Activated CD8-positive, alpha-beta memory T cell treated with anti-CD3 and anti-CD28 coated beads, Interleukin-2, amount 50 U/mL, for 4 hours (primary cell): ENCODE results near the gene AMPD3.

ENCODE experiments used
- DNase-seq: peaks from one replicate; pipeline ENCODE4 v3.0.0-alpha.2; 2020

AMPD3 gene

GRCh38 chr11:10490032-10490397, 35.0 kb downstream of the AMPD3 start:
- DNase-seq = no peak

DNA sequence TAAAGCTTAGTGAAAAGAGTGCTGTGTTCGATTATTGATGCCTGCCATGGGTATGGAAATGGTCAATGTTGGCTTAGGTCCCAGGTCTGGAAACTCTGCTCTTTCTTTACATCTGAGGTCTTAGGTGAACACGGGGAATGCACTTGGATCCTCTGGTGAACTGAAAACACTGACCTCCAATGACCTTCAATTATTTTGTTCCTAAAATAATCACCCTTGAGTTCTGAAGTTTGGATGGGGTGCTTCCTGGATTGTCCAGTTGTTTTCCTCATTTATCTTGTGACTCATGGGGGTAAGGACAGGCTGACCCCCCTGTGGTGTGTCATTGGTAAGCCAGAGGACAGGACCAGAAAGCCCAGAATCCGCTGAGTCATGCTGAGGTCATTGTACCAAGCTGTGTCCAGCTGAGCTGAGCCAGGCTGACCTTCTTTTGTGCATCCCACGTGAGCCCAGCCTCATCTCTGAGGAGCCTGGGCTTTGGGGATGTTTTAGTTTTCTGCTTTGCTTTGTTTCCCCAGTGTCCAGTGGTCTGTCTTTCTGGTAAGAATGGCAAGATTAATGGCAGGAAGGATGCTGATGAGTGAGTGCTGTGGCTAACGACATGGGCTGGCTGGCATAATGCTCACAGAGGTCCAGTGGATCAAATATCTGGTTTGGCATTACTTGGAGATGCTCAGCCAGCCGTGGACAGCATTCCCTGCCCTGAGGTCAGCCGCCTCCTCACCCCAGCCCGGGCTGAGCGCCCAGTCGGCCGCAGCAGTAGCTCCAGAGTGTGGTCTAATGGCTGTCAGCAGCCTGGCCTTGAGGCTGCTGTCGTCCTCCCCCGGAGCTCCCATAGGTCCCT, 35.6 kb downstream of the AMPD3 start:
- no peak for DNase-seq

GRCh38 chr11:10492084-10492483, 37.0 kb downstream of the AMPD3 start:
- DNase-seq = no peak

GRCh38 chr11:10493041-10493663, 38.1 kb downstream of the AMPD3 start:
- DNase-seq = no peak

DNA sequence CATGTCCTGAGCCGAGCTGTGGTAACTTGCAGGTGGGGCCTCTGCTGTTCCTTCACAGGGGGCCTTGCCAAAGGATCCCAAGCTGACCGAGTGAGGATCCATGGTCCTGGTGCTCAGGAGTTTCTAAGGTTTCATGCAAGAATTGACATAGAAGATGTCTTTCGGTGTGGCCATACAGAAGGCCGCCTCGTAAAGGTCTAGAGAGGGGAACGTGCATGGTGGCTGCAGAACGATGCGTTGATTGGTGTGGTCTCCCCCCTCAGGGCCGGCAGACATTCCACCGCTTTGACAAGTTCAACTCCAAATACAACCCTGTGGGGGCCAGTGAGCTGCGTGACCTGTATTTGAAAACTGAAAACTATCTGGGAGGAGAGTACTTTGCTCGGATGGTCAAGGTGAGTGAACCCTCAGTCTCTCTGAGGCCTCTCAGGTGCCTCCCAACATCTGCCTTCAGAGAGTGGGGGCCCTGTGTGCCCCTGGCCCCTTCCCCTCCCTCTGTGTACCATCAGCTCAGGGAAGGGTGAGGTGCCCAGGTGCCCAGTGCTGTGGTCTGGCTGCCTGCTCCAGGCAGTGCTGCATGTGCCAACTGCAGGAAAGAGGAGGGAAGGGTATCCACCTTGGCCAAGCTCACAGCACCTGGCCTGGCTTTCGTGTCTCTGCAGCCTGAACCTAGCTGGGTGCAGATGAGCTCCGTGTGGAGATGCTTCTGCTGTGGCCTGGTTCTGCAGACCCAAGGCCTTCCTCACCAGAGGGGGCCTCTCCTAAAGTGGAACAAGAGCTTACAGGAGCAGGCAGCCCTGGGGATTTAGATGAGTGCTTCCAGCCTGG, 39.8 kb downstream of the AMPD3 start:
- no peak for DNase-seq

DNA sequence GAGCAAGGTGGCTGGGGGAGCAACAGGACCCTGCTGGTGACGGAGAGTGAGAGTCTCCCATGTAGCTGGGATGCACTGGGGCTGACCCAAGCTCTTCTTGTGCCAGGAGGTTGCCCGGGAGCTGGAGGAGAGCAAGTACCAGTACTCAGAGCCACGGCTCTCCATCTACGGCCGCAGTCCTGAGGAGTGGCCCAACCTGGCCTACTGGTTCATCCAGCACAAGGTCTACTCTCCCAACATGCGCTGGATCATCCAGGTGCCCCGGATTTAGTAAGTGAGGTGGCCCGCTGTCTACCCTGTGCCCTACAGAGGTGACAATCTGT, 40.4 kb downstream of the AMPD3 start:
- DNase-seq = no peak

DNA sequence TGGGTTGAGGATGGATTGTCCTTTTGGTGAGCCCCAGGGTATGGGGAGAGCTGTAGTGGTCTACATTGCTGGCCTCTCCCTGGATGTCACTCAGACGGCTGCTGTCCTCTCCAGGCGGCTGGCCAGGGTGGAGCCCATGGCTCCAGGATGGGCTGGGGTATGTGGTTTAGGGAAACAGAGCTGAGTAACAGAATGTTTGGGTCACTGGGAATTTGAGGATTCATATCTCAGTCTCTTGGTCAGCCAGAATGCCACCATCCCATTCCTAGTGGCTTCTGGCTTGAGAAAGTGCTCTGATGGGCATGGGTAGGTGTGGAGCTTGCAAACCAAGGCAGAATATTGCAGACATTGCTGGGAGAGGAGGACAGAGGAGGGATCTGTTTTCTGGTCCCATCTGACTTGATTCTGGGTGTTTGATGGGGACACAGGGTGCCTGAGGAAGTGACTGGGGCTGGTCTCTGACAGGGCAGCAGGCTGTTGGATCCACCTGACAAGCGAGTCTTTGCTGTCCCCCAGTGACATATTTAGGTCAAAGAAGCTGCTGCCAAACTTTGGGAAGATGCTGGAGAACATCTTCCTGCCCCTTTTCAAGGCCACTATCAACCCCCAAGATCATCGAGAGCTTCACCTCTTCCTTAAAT, 41.4 kb downstream of the AMPD3 start:
- no peak for DNase-seq

GRCh38 chr11:10497371-10498021, 42.4 kb downstream of the AMPD3 start:
- DNase-seq = no peak

DNA sequence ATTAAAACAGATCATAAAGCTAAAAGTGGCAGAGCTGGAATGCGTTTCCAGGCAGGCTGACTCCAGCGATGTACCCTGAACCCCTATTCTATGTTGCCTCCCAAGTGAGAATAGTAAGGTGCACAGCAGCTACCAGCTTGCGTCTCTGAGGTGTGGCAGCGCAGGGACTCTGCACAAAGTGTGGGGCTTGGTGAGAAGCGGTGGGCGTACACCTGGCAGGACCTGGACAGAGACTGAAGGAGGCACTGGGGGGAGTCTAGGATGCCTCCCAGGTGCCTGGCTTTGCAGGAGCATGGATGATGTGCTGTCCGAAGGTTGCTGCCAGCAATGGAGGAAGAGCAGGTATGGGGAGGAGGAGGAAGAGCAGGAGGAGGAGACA, 42.9 kb downstream of the AMPD3 start:
- DNase-seq = no peak

- no peak for DNase-seq
These were observed 43.6 kb downstream of the AMPD3 start for GRCh38 chr11:10498426-10499250.

DNA sequence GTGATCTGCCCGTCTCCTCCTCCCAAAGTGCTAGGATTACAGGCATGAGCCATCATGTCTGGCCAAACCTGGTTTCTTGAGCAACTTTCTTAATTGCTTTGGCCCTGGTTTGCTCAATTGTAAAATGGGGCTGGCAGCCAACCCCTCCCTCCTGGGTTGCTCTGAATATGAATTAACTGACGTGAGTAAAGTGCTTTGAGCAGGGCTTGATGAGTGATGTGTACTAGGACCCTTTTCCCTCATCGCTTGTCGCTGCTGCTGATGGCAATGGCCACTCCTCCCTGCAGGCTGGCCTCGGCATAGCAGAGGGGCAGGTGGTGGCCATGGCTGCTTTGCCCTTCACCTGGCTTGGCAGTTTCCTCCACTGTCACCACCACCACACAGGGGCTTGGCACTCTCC, 44.4 kb downstream of the AMPD3 start:
- no peak for DNase-seq

- no peak for DNase-seq
These were observed 45.0 kb downstream of the AMPD3 start for GRCh38 chr11:10499874-10500601.

DNA sequence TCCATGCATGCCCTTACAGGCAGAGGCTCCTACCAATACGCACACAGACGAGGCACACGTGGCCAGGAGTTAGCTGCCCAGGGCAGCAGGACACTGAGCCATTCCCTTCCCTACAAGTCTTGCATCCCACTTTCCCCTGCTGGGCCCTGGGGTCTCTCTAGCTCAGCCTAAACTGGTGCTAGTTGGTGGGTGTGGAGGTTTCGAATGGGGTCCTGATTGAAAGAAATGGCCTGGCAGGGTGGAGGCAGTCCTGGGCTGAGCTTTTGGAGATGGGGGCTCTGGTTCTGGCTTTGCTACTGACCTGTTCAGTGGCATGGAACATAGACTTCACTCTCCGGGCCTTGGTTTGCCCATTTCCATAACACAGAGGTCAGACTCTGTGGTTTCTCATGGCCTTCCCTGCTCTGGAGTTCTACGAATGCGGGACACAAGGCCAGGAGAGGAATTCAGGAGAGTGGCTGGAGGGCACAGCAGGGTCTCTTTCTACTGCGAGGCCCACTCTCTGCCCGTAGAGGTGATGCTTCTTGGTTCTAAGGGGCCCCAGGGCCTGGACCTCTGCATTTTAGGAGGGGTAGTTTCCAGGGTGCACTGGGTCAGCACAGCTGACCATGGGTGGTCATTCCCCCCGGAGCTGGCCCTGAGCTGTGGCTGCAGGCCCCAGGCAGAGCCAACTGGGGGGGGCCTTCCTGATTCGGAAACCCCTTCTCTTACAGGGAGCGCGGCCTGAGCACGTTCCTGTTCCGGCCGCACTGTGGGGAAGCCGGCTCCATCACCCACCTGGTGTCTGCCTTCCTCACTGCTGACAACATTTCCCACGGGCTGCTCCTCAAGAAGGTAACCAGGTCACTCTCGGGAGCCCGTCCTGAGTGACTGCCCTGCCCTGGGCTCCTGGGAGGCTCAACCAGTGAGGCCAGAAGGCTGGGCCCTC, 46.0 kb downstream of the AMPD3 start:
- no peak for DNase-seq

- DNase-seq = no peak
These were observed 47.1 kb downstream of the AMPD3 start for GRCh38 chr11:10502065-10502680.

DNA sequence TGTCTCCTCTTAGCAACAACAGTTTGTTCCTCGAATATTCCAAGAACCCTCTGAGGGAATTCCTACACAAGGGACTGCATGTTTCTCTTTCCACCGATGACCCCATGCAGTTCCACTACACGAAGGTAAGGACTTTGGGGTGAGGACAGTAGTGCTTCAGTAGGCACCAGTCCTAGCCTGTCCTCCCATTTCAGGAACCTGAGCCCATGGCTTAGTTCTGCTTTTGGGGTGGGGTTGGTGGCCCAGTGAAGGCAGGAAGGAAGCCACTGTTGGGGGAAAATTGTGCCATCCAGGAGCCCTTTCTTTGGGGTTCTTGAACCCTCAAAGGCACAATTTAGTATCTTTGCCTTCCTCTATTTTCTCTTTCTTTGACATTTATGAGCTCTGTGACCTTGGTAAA, 47.7 kb downstream of the AMPD3 start:
- no peak for DNase-seq

DNA sequence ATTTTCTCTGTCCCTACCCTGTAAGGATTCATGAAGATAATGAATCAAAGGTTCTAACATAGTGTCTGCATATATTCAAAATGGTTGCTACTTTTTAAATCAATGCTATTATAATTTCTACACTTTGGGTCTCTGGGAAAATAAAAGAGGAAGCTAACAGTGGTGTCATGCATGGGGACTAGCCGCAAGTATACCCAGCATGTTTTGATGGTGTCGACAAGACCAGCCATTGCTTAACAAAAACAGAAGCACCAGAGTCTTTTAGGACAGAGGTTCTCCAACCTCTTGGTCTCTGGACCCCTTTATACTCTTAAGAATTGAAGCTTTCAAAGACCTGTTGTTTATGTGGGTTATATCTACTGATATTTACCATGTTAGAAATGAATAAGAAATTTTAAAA, 48.2 kb downstream of the AMPD3 start:
- DNase-seq = no peak

- DNase-seq = no peak
These were observed 48.9 kb downstream of the AMPD3 start for GRCh38 chr11:10503777-10504480.

DNA sequence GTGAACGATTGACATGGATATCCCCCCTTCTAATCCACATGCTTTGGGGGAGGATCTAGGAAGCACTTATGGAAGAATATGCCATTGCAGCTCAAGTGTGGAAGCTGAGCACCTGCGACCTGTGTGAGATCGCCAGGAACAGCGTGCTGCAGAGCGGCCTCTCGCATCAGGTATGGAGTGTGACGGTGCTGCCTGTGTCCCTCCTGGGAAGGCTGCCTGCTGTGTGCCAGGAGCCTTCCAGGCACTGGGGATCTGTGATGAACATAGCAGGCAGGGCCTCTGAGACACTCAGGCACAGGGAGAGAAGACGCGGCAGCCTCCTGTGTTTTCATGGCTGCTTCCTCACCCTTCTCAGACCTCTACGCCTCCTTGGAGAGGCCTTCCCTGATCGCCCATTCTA, 49.4 kb downstream of the AMPD3 start:
- DNase-seq = no peak
